Skeletal muscle tissue (tissue), 4 donors: ENCODE results near the gene ACADL. TPM values are rescaled to one million over a fixed set of nuclear protein-coding genes. Genes with fewer than 3 reads are reported as not detected.
"Not testable (repeated sequence)": the region's sequence is repeated elsewhere in the genome, so short reads cannot be mapped to it uniquely, and the experiment has no call there.

Experiments used
- H3K27ac ChIP-seq: one replicate; pipeline ENCODE4 v1.7.0; 2013; ENCODE audit warnings: mild to moderate bottlenecking, low read depth, low read length, inconsistent platforms
- H3K27me3 ChIP-seq, 3 donors: one replicate each; pipeline ENCODE4 v1.7.0; 2013; ENCODE audit warnings: low read length in 3 of 3; ENCODE audit not compliant: control insufficient read depth in 3 of 3, insufficient read depth in 3 of 3
- H3K36me3 ChIP-seq, 3 donors: one replicate each; pipeline ENCODE4 v1.7.0; 2013; ENCODE audit warnings: low read length in 3 of 3; ENCODE audit not compliant: control insufficient read depth in 3 of 3, insufficient read depth in 3 of 3
- H3K4me1 ChIP-seq, 3 donors: one replicate each; pipeline ENCODE4 v1.7.0; 2013; ENCODE audit warnings: low read length in 3 of 3, mild to moderate bottlenecking in 3 of 3; ENCODE audit not compliant: control insufficient read depth in 3 of 3, insufficient read depth in 3 of 3
- H3K4me3 ChIP-seq, 3 donors: one replicate each; pipeline ENCODE4 v1.7.0; 2013; ENCODE audit warnings: low read length in 3 of 3
- H3K9ac ChIP-seq, 3 donors: one replicate each; pipeline ENCODE4 v1.7.0; 2013; ENCODE audit warnings: low read length in 3 of 3, mild to moderate bottlenecking in 3 of 3, moderate library complexity in 2 of 3, low read depth in 1 of 3
- H3K9me3 ChIP-seq, 3 donors: one replicate each; pipeline ENCODE4 v1.7.0; 2013; ENCODE audit warnings: low read length in 3 of 3; ENCODE audit not compliant: control insufficient read depth in 3 of 3
- total RNA-seq: library from RNA; depleted of rRNA; stranded (reverse); fragments of >200 nt; gene quantifications from one replicate; pipeline ENCODE4 v1.2.3, GENCODE V29; 2014
- donor health status: Osteomylitis.

ACADL gene
- total RNA-seq, 1 donor from 2014 or later, result 4.7 TPM

DNA sequence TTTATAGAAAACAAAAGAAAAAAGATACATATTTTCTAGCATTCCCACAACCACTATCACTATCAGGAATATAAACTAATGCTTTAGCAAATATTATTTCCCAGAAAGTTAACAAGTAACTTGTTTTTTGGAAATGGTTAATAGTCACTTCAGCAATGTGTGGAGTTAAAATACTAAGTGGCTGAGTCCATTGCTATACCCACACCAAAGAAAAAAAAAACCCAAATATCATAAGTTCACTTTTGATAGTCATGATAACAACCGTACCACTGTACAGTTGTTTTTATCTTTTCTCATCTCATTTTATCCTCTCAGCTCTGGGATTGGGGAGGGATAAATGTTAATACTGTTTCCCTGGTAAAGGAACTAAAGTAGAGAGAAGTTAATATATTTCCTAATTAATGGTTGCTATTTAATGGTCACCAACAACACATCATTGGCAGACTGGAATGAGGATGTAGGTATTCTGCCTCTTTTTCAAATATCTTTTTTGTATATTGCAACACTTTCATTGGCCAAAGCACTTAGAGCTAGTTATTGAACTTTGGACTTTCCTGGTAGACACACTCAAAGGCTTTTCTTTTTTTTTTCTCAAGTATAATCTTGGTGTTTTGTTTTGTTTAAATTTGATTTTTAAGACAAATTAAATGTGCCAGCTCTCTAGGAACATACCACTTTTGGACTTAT is 35.7 kb downstream of the ACADL start:
- Histone ChIP-seq H3K9ac (no peak overlapping the region), H3K27me3 (no peaks in the 10 kb centered on the region), H3K4me1 (no peaks in the 10 kb centered on the region), H3K36me3 (no peaks in the 10 kb centered on the region), H3K4me3 (no peak overlapping the region), H3K27ac (no peak overlapping the region), H3K9me3 (peaks cover 0 to 4% (median 3%) of the 10 kb centered on the region in 3 donors)

DNA sequence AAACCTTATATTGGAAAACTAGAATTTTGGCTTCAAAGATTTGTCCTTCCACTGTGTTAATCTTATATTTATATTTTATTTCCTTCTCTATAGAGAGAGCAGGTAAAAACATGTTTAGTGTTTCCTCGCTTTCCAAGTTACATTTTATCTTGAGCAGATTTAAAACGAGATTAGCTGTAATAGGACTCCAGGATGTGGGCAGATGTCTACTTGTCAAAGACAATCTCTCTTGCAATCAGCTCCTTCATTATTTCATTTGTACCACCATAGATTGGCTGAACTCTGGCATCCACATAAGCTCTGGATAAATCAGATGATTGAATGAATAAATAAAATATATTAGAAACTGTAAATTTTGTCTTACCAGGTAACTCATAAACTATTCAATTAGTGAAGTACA is 36.5 kb downstream of the ACADL start:
- no peaks in the 10 kb centered on the region for H3K36me3 ChIP-seq
- no peaks in the 10 kb centered on the region for H3K4me1 ChIP-seq
- no peak overlapping the region for H3K4me3 ChIP-seq
- H3K9ac ChIP-seq, result no peak overlapping the region
- no peaks in the 10 kb centered on the region for H3K27me3 ChIP-seq
- H3K27ac ChIP-seq, result no peak overlapping the region
- H3K9me3 ChIP-seq, result peaks cover 0 to 10% (median 4%) of the 10 kb centered on the region in 3 donors

DNA sequence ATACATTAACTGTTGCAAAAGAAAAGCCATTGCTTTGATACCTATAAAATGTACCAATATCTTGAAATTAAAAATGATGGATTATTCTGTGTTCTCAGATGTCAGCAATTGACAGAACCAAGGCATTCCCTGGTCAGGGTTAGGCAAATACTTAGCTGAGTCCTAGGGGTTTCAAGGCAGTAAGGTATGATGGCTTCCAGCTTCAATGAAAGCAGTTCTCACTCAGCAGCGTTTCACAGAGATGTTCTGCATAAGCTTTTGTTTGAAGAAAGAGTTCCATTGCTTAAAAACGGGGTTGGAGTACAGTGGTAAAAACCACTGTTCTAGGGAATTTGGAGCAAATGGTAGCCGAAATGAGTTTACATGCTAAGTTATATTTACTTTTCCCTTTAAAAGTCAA is 37.1 kb downstream of the ACADL start:
- H3K27ac ChIP-seq, result no peak overlapping the region
- H3K4me3 ChIP-seq, result no peak overlapping the region
- no peaks in the 10 kb centered on the region for H3K4me1 ChIP-seq
- no peaks in the 10 kb centered on the region for H3K36me3 ChIP-seq
- no peak overlapping the region for H3K9ac ChIP-seq
- no peaks in the 10 kb centered on the region for H3K27me3 ChIP-seq
- H3K9me3 ChIP-seq, result peaks cover 0 to 10% (median 4%) of the 10 kb centered on the region in 3 donors

DNA sequence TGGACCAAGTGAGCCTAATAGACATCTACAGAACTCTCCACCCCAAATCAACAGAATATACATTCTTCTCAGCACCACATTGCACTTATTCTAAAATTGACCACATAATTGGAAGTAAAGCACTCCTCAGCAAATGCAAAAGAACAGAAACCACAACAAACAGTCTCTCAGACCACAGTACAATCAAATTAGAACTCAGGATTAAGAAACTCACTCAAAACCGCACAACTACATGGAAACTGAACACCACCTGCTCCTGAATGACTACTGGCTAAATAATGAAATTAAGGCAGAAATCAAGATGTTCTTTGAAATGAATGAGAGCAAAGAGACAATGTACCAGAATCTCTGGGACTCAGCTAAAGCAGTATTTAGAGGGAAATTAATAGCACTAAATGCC is 41.3 kb downstream of the ACADL start:
- H3K36me3 ChIP-seq, H3K27ac ChIP-seq, H3K27me3 ChIP-seq, H3K4me1 ChIP-seq, H3K4me3 ChIP-seq, H3K9ac ChIP-seq: not testable (repeated sequence)
- H3K9me3 ChIP-seq, result peaks cover 0 to 10% (median 4%) of the 10 kb centered on the region in 3 donors

DNA sequence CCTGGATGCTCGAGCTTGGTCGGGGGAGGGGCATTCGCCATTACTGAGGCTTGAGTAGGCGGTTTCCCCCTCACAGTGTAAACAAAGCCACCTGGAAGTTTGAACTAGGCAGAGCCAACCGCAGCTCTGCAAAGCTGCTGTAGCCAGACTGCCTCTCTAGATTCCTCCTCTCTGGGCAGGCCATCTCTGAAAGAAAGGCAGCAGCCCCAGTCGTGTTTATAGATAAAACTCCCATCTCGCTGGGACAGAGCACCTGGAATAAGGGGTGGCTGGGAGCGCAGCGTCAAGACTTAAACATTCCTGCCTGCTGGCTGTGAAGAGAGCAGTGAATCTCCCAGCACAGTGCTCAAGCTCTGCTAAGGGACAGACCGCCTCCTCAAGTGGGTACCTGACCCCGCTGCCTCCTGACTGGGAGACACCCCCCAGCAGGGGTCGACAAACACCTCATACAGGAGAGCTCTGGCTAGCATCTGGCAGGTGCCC is 43.6 kb downstream of the ACADL start:
- H3K9me3 ChIP-seq, result peaks cover 0 to 10% (median 2%) of the 10 kb centered on the region in 3 donors
- not testable (repeated sequence) for H3K4me3 ChIP-seq, H3K27ac ChIP-seq, H3K4me1 ChIP-seq, H3K36me3 ChIP-seq, H3K9ac ChIP-seq, H3K27me3 ChIP-seq

DNA sequence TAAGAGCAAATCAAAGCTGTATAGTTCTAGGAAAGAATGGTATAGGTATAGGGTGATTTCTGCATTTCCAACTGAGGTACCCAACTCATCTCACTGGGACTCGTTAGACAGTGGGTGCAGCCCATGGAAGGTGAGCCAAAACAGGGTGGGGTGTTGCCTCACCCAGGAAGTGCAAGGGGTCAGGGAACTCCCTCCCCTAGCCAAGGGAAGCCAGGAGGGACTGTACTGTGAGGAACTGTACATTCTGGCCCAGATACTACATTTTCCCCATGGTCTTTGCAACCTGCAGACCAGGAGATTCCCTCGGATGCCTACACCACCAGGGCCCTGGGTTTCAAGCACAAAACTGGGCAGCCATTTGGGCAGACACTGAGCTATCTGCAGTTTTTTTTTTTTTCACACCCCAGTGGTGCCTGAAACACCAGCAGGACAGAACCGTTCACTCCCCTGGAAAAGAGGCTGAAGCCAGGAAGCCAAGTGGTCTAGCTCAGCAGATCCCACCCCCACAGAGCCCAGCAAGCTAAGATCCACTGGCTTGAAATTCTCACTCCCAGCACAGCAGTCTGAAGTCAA is 44.1 kb downstream of the ACADL start:
- not testable (repeated sequence) for H3K27ac ChIP-seq, H3K27me3 ChIP-seq, H3K4me1 ChIP-seq, H3K4me3 ChIP-seq, H3K36me3 ChIP-seq, H3K9ac ChIP-seq
- H3K9me3 ChIP-seq, result peaks cover 0 to 10% (median 2%) of the 10 kb centered on the region in 3 donors

DNA sequence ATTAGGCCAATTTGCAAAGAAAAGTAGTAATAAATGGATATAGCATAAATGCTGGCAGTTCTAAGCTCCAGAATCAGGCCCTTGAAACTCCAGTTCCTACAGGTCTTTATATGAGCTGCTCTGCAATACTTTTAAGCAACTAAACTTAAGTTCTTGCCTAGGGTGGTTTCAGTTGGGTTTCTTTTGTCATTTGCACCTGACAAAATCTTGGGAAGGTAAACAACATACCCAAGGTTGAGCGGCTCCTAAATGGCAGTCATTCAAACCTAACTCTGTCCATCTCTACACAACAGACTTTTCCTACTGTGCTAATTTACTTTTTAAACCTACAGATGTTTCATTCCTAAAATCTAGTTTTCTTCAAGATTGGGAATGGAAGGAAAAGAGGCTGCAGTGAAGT is 44.8 kb downstream of the ACADL start:
- no peaks in the 10 kb centered on the region for H3K4me1 ChIP-seq
- H3K27ac ChIP-seq, result no peak overlapping the region
- H3K36me3 ChIP-seq, result no peaks in the 10 kb centered on the region
- H3K27me3 ChIP-seq, result no peaks in the 10 kb centered on the region
- no peak overlapping the region for H3K4me3 ChIP-seq
- H3K9me3 ChIP-seq, result peaks cover 0 to 8% (median 0%) of the 10 kb centered on the region in 3 donors
- no peak overlapping the region for H3K9ac ChIP-seq

DNA sequence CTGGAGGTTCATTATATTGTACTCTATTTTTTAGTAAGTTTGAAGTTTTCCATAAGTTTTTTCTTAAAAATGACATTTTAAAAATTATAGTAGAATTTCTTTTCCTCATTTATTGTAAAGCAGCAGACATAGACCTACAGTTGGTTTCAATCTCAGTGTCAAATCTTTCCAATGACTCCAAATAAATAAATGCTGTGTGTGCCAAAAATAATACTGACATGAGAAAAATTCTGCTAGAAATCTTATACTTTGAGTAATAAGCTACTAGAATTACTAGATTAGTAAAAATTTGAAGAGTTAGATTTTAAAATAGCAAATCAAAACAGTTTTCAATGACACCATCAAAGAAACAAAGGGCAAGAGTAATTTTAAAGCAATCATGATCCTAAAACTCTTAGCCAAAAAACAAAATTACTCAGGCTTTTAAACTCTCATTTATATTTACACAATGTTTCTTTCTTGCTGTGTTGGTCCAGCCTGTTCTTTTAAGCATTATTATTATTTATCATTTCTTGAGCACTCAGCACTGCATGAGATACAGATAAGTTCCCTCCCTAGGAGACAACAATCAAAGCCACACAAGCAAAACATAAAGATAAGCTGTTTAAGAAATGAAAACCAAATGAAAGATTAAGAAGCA is 45.8 kb downstream of the ACADL start:
- Histone ChIP-seq H3K36me3 (no peaks in the 10 kb centered on the region), H3K9ac (no peak overlapping the region), H3K27ac (no peak overlapping the region), H3K4me1 (no peaks in the 10 kb centered on the region), H3K4me3 (no peak overlapping the region), H3K9me3 (peaks cover 0 to 6% (median 0%) of the 10 kb centered on the region in 3 donors), H3K27me3 (no peaks in the 10 kb centered on the region)

DNA sequence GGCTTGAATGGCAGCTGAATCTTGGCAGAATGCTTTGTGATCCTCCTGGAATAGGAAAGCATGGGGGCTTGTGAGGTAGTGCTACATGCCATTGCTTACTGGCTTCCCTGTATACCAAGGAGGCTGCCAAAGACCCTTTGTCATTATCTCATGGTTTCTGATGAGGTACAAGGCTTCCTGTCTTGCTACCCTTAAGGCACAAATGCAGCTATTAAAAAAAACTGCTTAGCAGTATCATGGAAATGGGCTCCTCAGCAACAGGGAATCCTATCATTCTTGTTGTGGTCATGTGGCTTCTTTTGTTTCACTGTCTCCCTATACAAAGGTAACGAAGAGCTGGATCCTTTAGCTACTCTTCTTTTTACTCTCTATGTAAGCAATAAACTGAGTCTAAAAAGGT is 47.5 kb downstream of the ACADL start:
- H3K27ac ChIP-seq, result no peak overlapping the region
- no peaks in the 10 kb centered on the region for H3K4me1 ChIP-seq
- no peaks in the 10 kb centered on the region for H3K27me3 ChIP-seq
- H3K9ac ChIP-seq, result no peak overlapping the region
- no peak overlapping the region for H3K4me3 ChIP-seq
- no peaks in the 10 kb centered on the region for H3K36me3 ChIP-seq
- no peaks in the 10 kb centered on the region for H3K9me3 ChIP-seq

DNA sequence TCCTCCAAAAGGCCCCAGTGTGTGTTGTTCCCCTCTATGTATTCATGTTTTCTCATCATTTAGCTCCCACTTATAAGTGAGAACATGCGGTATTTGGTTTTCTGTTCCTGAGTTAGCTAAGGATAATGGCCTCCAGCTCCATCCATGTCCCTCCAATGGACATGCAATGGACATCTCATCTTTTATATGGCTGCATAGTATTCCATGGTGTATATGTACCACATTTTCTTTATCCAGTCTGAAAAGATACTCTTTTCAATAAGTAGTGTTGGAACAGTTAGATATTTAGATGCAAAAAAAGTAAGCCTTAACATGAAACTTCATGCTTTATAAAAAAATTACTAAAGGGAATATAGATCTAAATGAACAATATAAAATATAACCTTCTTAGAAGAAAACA is 48.1 kb downstream of the ACADL start:
- not testable (repeated sequence) for H3K27ac ChIP-seq

More for the DNA sequence above, 48.1 kb downstream of the ACADL start:
- not testable (repeated sequence) for H3K4me1 ChIP-seq, H3K36me3 ChIP-seq, H3K9me3 ChIP-seq, H3K27me3 ChIP-seq, H3K4me3 ChIP-seq, H3K9ac ChIP-seq
